NCI-H1417 (cell line): ENCODE data around the gene MFSD11.
"Not testable (repeated sequence)": the region's sequence is repeated elsewhere in the genome, so short reads cannot be mapped to it uniquely, and the experiment has no call there.

Experiments
- DNase-seq, 3 experiments: peaks; one replicate each; lab custom pipeline; 2025; lab: John Stamatoyannopoulos, UW

MFSD11 gene

GRCh38 chr17:76709077-76709950 lies 28.6 kb upstream of the MFSD11 start:
- peak; percentile 41 to 80 (median 70) for DNase-seq

- peak in 2 of 3 experiments; percentile 40 to 44 for DNase-seq
These were observed 27.7 kb upstream of the MFSD11 start for GRCh38 chr17:76709951-76710862.

GRCh38 chr17:76710863-76711611 lies 26.9 kb upstream of the MFSD11 start, which contains the start of gene MXRA7:
TSS of gene MXRA7 (minus strand) at chr17:76710965. CDS start at chr17:76710946, 19 bp downstream.
- DNase-seq: peak; percentile 60 to 73 (median 61)

GRCh38 chr17:76712321-76712720 lies 25.6 kb upstream of the MFSD11 start:
- DNase-seq: not testable (repeated sequence)

GRCh38 chr17:76713765-76714164 lies 24.2 kb upstream of the MFSD11 start:
- no peak for DNase-seq

- DNase-seq: no peak
These were observed 23.6 kb upstream of the MFSD11 start for GRCh38 chr17:76714336-76714735.

- DNase-seq: peak; percentile 15 to 75 (median 63)
These were observed 23.0 kb upstream of the MFSD11 start for GRCh38 chr17:76714822-76715495.

- no peak for DNase-seq
These were observed 22.5 kb upstream of the MFSD11 start for GRCh38 chr17:76715496-76715830.

GRCh38 chr17:76716146-76716838 lies 21.6 kb upstream of the MFSD11 start:
- DNase-seq: no peak

- no peak for DNase-seq
These were observed 21.1 kb upstream of the MFSD11 start for GRCh38 chr17:76716839-76717215.

- no peak for DNase-seq
These were observed 19.4 kb upstream of the MFSD11 start for GRCh38 chr17:76718516-76718915.

- no peak for DNase-seq
These were observed 17.7 kb upstream of the MFSD11 start for GRCh38 chr17:76720211-76720610.

GRCh38 chr17:76720941-76721340 lies 17.0 kb upstream of the MFSD11 start:
- no peak for DNase-seq

GRCh38 chr17:76721463-76721862 lies 16.5 kb upstream of the MFSD11 start:
- no peak for DNase-seq

GRCh38 chr17:76722279-76722678 lies 15.6 kb upstream of the MFSD11 start:
- no peak for DNase-seq

GRCh38 chr17:76722977-76723376 lies 14.9 kb upstream of the MFSD11 start:
- DNase-seq: not testable (repeated sequence)

- no peak for DNase-seq
These were observed 14.1 kb upstream of the MFSD11 start for GRCh38 chr17:76723812-76724211.

GRCh38 chr17:76725580-76726230 lies 12.2 kb upstream of the MFSD11 start:
- peak in 1 of 3 experiments; percentile 75 for DNase-seq

- DNase-seq: peak; percentile 97 to 98 (median 97)
These were observed 11.6 kb upstream of the MFSD11 start, which contains the start of gene JMJD6 for GRCh38 chr17:76726231-76726775. TSS of gene JMJD6 (minus strand) at chr17:76726606. CDS start at chr17:76726475, 131 bp downstream.
